ENCODE results near the gene ARHGAP12. TPM values are rescaled to one million over a fixed set of nuclear protein-coding genes. Genes with fewer than 3 reads are reported as not detected.

The ARHGAP12 gene
- polyA plus RNA-seq, 1 of the 3 experiments (the other 2 are of a cell fraction): 8.6 TPM

- no peak for DNase-seq
- Histone ChIP-seq H3K36me3 (replicated peaks in 1 of 2; ENCODE audit: control insufficient read depth in 1 of 2, insufficient read depth in 2 of 2, low read length in 1 of 2) (no peaks in the 10 kb centered on the region), H3K27ac (ENCODE audit: low read depth in 2 of 2, low read length in 1 of 2) (peak overlapping the region in 1 of 2 experiments; percentile 89; a peak in 2 of 4 replicates), H3F3A (replicated peaks; ENCODE audit: insufficient read depth) (peaks cover 39% of the 10 kb centered on the region), H3K9me3 (no peaks in the 10 kb centered on the region), H2AFZ (ENCODE audit: low read depth) (no peak overlapping the region), H3K27me3 (ENCODE audit: insufficient read depth) (no peaks in the 10 kb centered on the region), H3K4me2 (peak overlapping the region; percentile 61; the same call in 1 of the 2 replicates), H4K20me1 (ENCODE audit: insufficient read depth) (no peaks in the 10 kb centered on the region), H3K79me2 (ENCODE audit: insufficient read depth) (no peaks in the 10 kb centered on the region), H3K4me3 (ENCODE audit: low read depth in 2 of 2, low read length in 1 of 2) (no peak overlapping the region), H3K9ac (0 out of 2 replicates have a peak overlapping the region, but pooled peaks have one; percentile 41), H3K9me2 (no peaks in the 10 kb centered on the region), H3K4me1 (ENCODE audit: control insufficient read depth in 1 of 2, insufficient read depth in 2 of 2, low read depth in 1 of 2, low read length in 1 of 2) (peaks cover 12 to 38% of the 10 kb centered on the region in 2 experiments)
- ChIA-PET POLR2A (interaction anchor here (1.3 kb wide), 1 partner anchor 17 kb away, joined by 3 read pairs; the partner anchor contains the start of gene ARHGAP12), CTCF (interaction anchor here (1.1 to 2.0 kb wide), 2 partner anchors 83 to 109 kb away, joined by 3 to 5 read pairs; no protein-coding TSS in a partner anchor)
- TF ChIP-seq TAF1 (IDR thresholded peaks at IDR 0.05; ENCODE audit: borderline replicate concordance, low read depth, low read length): no peak
- no peak for TF ChIP-seq FOXJ3 (CRISPR knock-in tag; IDR thresholded peaks at IDR 0.05)
- no peak for TF ChIP-seq MAX (IDR thresholded peaks at IDR 0.05; ENCODE audit: low read depth)
- no peak for TF ChIP-seq CTCF (IDR thresholded peaks at IDR 0.05)
- no peak for TF ChIP-seq GABPA (IDR thresholded peaks at IDR 0.05; ENCODE audit: low read depth)
- TF ChIP-seq NRF1 (IDR thresholded peaks at IDR 0.05; ENCODE audit: low read depth, low read length): no peak
- no peak for TF ChIP-seq RAD21 (IDR thresholded peaks at IDR 0.05; ENCODE audit: low read length)
- no peak for TF ChIP-seq TEAD4 (IDR thresholded peaks at IDR 0.05; ENCODE audit: borderline replicate concordance, insufficient read depth)
- TF ChIP-seq ZBTB33 (IDR thresholded peaks at IDR 0.05; ENCODE audit: borderline replicate concordance, low read depth): no peak
- TF ChIP-seq USF2 (IDR thresholded peaks at IDR 0.05; ENCODE audit: borderline replicate concordance, low read depth, low read length): no peak
- TF ChIP-seq RXRA (IDR thresholded peaks at IDR 0.05; ENCODE audit: borderline replicate concordance, low read depth): no peak
- no peak for TF ChIP-seq TCF12 (IDR thresholded peaks at IDR 0.05)
- TF ChIP-seq YY1 (IDR thresholded peaks at IDR 0.05; ENCODE audit: low read depth): no peak
- TF ChIP-seq PBX3 (IDR thresholded peaks at IDR 0.05): no peak
- no peak for TF ChIP-seq EZH2phosphoT487 (IDR thresholded peaks at IDR 0.05; ENCODE audit: borderline replicate concordance, low read depth)
- no peak for TF ChIP-seq FOSL2 (IDR thresholded peaks at IDR 0.05; ENCODE audit: borderline replicate concordance, low read depth)
- TF ChIP-seq MEF2A (IDR thresholded peaks at IDR 0.05; ENCODE audit: borderline replicate concordance, low read depth): no peak
- 87% methylated on average over 1 of the region's 1 CpG for WGBS (ENCODE audit: low lambda C conversion rate)
Measured at GRCh38 chr10:31945392-31945791, 16.8 kb upstream of the ARHGAP12 start.
